ENCODE data around the gene GALR2.

The GALR2 gene

DNA sequence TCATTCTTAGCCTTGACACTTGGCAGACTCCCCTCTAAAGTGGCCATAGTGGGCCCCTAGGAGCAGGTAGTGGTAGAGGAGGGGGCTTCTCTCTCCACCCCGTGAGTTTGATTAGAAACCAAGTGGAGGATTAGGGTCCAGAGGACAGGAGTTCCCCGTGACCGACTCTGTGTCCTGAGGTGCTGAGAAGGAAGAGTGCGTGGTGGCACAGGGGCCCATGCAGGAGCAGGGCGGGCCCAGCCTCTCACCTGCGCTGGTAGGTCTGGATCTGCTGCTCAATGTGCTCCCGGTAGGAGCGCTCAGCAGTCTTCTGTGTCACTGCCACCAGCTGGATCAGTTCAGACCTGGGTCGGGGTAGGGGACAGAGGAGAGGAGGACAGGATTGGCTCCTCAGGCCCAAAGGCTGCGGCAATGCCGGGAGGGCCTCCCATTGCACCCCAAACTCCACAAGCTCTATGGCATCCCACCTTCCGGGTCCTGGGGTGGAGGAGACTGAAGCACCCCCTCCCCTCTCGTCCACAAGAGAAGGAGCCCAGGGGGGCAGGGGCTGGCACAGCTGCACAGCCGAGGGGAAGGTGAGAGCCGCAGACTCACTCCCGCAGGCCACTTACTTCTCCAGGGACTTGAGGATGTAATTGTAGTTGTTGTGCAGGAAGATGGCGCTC, 10.6 kb downstream of the GALR2 start:
- TF ChIP-seq, protein P1, sequence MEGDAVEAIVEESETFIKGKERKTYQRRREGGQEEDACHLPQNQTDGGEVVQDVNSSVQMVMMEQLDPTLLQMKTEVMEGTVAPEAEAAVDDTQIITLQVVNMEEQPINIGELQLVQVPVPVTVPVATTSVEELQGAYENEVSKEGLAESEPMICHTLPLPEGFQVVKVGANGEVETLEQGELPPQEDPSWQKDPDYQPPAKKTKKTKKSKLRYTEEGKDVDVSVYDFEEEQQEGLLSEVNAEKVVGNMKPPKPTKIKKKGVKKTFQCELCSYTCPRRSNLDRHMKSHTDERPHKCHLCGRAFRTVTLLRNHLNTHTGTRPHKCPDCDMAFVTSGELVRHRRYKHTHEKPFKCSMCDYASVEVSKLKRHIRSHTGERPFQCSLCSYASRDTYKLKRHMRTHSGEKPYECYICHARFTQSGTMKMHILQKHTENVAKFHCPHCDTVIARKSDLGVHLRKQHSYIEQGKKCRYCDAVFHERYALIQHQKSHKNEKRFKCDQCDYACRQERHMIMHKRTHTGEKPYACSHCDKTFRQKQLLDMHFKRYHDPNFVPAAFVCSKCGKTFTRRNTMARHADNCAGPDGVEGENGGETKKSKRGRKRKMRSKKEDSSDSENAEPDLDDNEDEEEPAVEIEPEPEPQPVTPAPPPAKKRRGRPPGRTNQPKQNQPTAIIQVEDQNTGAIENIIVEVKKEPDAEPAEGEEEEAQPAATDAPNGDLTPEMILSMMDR (conservative IDR thresholded peaks at IDR 0.05), result no peak
- H3K27ac ChIP-seq, result no peak overlapping the region

DNA sequence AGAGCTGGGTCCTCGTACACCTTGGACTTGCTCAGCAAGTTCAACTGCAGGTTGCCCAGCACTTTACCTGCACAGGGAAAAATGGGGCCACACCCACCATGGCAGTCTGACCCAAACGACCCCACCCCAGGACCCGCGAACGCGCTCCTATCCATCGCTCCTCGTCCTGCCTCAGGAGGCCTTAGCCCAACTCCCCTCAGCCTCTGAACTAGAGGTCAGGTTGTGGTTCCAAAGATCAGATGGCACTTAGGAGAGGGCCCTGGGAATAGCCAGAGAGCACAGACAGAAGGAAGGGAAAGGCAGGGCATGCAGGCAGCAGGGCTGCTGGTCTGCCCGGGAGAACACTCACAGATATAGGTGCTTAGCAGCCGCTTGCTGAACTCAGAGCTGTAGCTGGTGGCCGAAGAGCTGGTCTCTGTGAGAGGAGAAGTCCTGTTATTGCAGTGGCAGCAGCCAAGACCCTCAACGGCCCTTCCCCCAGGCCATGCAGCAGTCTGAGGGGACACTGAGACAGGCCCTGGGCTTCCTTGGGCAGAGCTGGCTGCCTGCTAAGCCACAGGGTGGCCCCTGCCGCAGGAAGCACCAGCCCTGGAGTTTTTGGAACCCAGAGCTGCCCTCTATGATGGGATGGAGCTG, 11.3 kb downstream of the GALR2 start:
- no peak overlapping the region for H3K27ac ChIP-seq
- TF ChIP-seq, protein P1 (conservative IDR thresholded peaks at IDR 0.05), result no peak

DNA sequence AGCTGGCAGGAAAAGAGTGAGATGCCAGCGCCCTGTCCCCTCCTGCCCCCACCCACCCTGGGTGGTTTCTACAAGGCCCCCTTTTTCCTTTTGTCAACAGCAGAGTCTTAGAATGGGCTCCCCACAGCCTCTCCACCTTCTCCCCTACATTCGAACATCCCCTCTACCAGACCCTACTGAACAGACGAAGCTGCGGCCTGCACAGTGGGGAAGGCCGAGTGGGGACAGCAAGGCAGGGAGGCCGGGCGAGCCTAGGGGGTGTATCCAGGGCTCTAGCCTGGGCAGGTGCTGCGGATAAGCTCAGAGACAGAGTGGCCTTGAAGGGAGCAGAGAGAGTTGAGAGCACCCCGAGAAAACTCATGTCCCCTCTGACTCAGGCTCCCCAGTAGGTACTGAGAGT, 11.8 kb downstream of the GALR2 start:
- no peak overlapping the region for H3K27ac ChIP-seq
- TF ChIP-seq, protein P1 (conservative IDR thresholded peaks at IDR 0.05), result no peak

DNA sequence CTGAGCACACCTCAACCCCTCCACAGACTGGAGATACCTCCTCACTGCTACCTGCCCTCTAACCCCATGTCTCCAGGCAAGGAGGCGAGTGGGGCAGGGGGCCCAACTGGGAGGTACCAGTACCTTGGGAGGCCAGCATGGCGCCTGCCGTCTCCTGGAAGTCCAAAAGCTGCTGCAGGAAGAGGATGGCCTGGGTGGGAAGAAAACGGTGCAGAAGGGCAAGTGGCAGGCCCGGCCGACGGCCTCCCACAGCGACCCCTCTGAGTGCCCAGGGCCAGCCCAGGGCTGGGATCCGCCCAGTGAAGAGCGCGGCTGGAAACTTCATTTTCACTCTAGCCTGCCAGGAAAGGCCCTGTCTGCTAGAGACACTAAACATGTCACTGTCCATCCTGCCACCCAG, 12.9 kb downstream of the GALR2 start:
- TF ChIP-seq, protein P1 (conservative IDR thresholded peaks at IDR 0.05), result no peak
- no peak overlapping the region for H3K27ac ChIP-seq

DNA sequence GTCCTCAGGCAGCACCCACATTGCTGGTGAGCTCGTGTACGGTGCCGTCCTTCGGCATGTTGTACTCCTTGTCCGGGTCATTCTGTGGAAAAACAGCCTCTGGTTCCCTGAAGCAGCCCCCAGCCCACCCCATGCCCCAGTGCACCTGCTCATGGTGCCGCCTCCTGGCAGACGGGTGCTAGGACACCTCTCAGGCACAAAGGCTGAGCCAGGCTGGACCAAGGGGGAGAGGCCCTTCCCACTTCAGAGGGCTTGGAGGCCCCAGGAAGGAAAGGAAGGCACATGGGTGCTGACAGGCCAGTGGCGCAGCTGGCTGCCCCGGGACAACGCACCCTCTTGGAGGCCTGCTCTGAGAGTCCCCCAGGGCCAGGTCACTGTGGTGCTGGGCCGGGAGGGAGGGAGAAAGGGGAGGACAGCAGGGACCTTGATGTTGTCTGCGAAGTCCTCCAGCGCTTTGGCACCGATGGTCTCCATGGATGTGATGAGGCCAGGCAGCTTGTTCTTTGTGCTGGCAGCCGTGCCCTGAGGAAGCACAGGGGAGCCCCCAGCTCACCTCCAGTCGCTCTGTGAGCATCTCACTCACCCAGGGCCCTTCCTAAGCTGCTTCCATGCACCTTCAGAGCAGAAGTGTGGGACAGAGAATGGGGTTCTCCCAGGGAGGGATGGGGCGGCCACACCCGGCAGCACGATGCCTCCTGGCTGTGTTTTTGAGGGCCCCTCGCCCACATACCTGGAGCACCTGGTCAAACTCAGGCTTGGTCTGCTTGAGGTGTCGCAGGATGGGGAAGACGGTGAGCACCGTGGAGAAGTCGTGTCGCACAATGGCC, 13.7 kb downstream of the GALR2 start:
- TF ChIP-seq, protein P1 (conservative IDR thresholded peaks at IDR 0.05), result peak; percentile 14; the same call in 1 of the 2 replicates
- H3K27ac ChIP-seq, result no peak overlapping the region

DNA sequence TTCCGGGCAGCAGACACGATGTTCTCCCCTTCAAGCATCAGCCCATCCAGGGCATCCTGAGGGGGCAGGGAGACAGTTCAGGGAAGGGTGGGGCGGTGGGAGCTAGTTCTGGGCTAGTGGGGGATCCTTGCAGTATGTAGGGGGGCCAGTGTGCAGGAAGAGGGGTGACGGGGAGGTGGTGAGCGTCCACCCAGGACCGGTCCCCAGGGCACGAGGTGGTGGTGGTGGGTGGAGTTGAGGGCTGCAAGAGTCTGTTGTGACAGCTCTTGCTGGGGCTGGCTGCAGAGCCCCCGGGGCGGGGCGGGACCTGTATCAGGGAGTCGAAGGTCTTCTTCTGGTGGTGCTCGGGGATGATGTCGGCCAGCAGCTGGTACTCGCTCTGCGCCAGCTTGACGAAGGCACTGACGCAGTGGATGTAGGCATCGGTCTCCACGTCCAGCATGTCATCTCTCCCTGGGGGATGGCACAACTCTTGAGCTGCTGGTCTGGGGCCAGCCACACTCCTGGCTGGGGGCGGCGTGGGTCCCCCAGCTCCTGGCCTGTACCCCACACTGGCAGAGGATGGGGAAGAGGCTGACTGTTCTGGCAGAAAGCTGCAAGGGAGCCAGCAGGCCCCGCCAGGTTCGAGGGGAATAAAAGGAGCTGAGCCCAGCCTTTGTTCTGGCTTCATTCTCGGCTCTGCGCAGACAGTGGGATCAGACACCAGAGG, 14.4 kb downstream of the GALR2 start:
- TF ChIP-seq, protein P1 (conservative IDR thresholded peaks at IDR 0.05), result no peak
- no peak overlapping the region for H3K27ac ChIP-seq

Data from VCaP (cell line).